ENCODE results near the gene CD247. TPM values are rescaled to one million over a fixed set of nuclear protein-coding genes. Genes with fewer than 3 reads are reported as not detected.

CD247 gene
- total and polyA plus RNA-seq, 10 of the 15 experiments (the other 5 are each of a cell fraction or from before 2014, with no cell fraction given), result 0.10 to 0.77 (median 0.30) TPM

DNA sequence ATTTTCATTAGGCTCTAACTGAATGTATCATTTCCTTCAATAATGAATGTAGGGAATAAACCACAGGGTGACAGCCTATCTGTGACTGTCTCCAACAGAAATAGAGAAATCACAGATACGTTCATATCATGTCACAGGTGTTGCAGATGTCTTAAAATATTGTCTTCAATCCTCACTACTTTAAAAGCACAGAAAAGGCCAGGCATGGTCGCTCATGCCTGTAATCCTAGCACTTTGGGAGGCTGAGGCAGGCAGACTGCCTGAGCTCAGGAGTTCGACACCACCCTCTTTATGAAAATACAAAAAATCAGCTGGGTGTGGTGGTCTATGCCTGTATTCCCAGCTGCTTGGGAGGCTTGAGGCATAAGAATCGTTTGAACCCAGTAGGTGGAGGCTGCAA lies 27.0 kb upstream of the CD247 start (continued):
- TF ChIP-seq, protein P1, sequence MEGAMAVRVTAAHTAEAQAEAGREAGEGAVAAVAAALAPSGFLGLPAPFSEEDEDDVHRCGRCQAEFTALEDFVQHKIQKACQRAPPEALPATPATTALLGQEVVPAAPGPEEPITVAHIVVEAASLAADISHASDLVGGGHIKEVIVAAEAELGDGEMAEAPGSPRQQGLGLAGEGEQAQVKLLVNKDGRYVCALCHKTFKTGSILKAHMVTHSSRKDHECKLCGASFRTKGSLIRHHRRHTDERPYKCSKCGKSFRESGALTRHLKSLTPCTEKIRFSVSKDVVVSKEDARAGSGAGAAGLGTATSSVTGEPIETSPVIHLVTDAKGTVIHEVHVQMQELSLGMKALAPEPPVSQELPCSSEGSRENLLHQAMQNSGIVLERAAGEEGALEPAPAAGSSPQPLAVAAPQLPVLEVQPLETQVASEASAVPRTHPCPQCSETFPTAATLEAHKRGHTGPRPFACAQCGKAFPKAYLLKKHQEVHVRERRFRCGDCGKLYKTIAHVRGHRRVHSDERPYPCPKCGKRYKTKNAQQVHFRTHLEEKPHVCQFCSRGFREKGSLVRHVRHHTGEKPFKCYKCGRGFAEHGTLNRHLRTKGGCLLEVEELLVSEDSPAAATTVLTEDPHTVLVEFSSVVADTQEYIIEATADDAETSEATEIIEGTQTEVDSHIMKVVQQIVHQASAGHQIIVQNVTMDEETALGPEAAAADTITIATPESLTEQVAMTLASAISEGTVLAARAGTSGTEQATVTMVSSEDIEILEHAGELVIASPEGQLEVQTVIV (IDR thresholded peaks at IDR 0.05; ENCODE audit: borderline replicate concordance, partially characterized antibody), result no peak
- TF ChIP-seq MXI1 (IDR thresholded peaks at IDR 0.05; ENCODE audit: low read depth, low read length) (no peak), IKZF2 (IDR thresholded peaks at IDR 0.05) (no peak), FOXK2 (IDR thresholded peaks at IDR 0.05) (no peak)
- TF ChIP-seq, protein P2, sequence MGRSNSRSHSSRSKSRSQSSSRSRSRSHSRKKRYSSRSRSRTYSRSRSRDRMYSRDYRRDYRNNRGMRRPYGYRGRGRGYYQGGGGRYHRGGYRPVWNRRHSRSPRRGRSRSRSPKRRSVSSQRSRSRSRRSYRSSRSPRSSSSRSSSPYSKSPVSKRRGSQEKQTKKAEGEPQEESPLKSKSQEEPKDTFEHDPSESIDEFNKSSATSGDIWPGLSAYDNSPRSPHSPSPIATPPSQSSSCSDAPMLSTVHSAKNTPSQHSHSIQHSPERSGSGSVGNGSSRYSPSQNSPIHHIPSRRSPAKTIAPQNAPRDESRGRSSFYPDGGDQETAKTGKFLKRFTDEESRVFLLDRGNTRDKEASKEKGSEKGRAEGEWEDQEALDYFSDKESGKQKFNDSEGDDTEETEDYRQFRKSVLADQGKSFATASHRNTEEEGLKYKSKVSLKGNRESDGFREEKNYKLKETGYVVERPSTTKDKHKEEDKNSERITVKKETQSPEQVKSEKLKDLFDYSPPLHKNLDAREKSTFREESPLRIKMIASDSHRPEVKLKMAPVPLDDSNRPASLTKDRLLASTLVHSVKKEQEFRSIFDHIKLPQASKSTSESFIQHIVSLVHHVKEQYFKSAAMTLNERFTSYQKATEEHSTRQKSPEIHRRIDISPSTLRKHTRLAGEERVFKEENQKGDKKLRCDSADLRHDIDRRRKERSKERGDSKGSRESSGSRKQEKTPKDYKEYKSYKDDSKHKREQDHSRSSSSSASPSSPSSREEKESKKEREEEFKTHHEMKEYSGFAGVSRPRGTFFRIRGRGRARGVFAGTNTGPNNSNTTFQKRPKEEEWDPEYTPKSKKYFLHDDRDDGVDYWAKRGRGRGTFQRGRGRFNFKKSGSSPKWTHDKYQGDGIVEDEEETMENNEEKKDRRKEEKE (IDR thresholded peaks at IDR 0.05), result no peak

DNA sequence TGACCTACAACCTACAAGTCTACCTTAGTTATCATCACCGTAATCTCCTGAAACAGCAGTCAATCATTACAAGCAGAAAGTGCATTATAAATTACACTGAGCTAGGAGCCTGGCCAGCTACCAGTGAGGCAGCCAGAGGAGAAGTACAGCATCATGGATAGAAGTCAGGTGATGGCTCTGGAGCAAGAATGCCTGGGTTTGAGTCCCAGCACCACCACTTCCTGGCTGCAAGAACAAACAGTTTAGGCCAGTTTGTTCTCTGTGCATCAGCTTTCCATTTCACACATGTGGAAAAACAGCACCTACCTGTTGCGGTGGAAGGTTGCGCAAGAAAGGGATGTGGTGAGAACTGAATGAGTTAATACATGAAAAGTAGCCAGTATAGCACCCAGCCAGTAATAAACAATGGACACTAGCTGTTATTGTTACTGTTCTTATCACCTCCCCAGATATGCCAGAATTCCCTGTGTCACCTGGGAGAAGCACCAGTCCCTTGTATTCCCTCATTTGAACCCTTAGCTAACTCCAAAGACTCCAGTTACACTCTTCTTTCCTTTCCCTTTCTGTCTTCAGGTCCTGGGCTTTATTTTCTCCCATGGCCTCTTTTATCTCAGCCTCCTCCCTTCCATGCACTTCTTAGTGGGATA lies 26.2 kb upstream of the CD247 start:
- H3K4me1 ChIP-seq (ENCODE audit: control insufficient read depth, insufficient read depth, low read length), result peaks cover 50% of the 10 kb centered on the region
- no peak overlapping the region for H3K9ac ChIP-seq (ENCODE audit: control insufficient read depth, insufficient read depth, low read length)
- no peak for FAIRE-seq
- ATAC-seq, result no peak
- H3K9me3 ChIP-seq (replicated peaks; ENCODE audit: control insufficient read depth, insufficient read depth, low read length), result no peaks in the 10 kb centered on the region
- BruUV-seq (replicated peaks), result no TSS peak
- DNase-seq (ENCODE audit: low read depth, low spot score), result no peak
- no peak overlapping the region; the same call in 1 of the 2 replicates for H3K27ac ChIP-seq (ENCODE audit: control insufficient read depth, insufficient read depth)
- H4K20me1 ChIP-seq (ENCODE audit: control insufficient read depth, insufficient read depth), result no peaks in the 10 kb centered on the region
- SMC1A ChIA-PET (ENCODE audit: uncharacterized antibody, unreplicated experiment), result interaction anchor here (0.9 to 6.8 kb wide), 2 partner anchors 7 to 10 kb away, joined by 3 to 83 read pairs; partner anchors contain the start of gene CREG1
- TF ChIP-seq CBX5 (IDR thresholded peaks at IDR 0.05; ENCODE audit: low read depth), result no peak
- no peak for TF ChIP-seq NFXL1 (IDR thresholded peaks at IDR 0.05; ENCODE audit: borderline replicate concordance)
- TF ChIP-seq SMC3 (IDR thresholded peaks at IDR 0.05; ENCODE audit: borderline replicate concordance, low read length), result no peak
- TF ChIP-seq CEBPB (IDR thresholded peaks at IDR 0.05; ENCODE audit: borderline replicate concordance in 1 of 2, low read depth in 2 of 2, low read length in 2 of 2), result peak in 1 of 2 experiments; percentile 75; a peak in 1 of 4 replicates
- TF ChIP-seq RUNX3 (IDR thresholded peaks at IDR 0.05; ENCODE audit: low read length), result 0 out of 2 replicates have a peak, but pooled peaks have one; percentile 21
- no peak for TF ChIP-seq RB1 (IDR thresholded peaks at IDR 0.05; ENCODE audit: borderline replicate concordance)
- H3K4me3 ChIP-seq, result no peak overlapping the region
- in situ Hi-C loops (cut with MboI) (no loop called here), intact Hi-C loops (cut with micrococcal nuclease; ENCODE audit: unreplicated experiment) (no loop called here)
- H3K4me2 ChIP-seq (ENCODE audit: control insufficient read depth, insufficient read depth), result no peak overlapping the region
- POLR2A ChIA-PET, result no interaction called here
- no peak overlapping the region for H2AFZ ChIP-seq (ENCODE audit: control insufficient read depth, low read depth, low read length)
- H3K27me3 ChIP-seq (replicated peaks in 1 of 2; ENCODE audit: control insufficient read depth in 2 of 2, insufficient read depth in 2 of 2, low read length in 1 of 2), result no peaks in the 10 kb centered on the region
- H3K36me3 ChIP-seq (ENCODE audit: control insufficient read depth in 2 of 2, insufficient read depth in 2 of 2, low read length in 1 of 2), result peaks cover 1 to 6% of the 10 kb centered on the region in 2 experiments; a peak in 2 of 4 replicates
- 99% methylated on average over 3 of the region's 3 CpGs for WGBS (ENCODE audit: insufficient coverage, insufficient replicate concordance, low lambda C conversion rate, missing lambda C conversion rate)
- H3K79me2 ChIP-seq (ENCODE audit: control insufficient read depth, insufficient read depth, low read length), result peaks cover 4% of the 10 kb centered on the region
- CTCF ChIA-PET, result interaction anchor here (0.7 to 9.6 kb wide), 3 partner anchors 9 to 484 kb away, joined by 3 to 262 read pairs (median 3); partner anchors contain the start of gene CREG1
- RAD21 ChIA-PET (ENCODE audit: unreplicated experiment), result no interaction called here
